ENCODE measurements around the gene ADAMTS20.

GRCh38 chr12:43444940-43445564 lies 107.0 kb downstream of the ADAMTS20 start:
- no peak for TF ChIP-seq POLR2A (IDR thresholded peaks at IDR 0.05)
- TF ChIP-seq CTCF (IDR thresholded peaks at IDR 0.05): peak; percentile 15 to 60 (median 45)

Measured in Peyer's patch (tissue), 4 donors.